ENCODE data around the gene ST7L.

GRCh38 chr1:112626193-112626592, 7.3 kb upstream of the ST7L start:
- TF ChIP-seq CTCF (IDR thresholded peaks at IDR 0.05; ENCODE audit: low read depth, low read length, poor library complexity, severe bottlenecking) (no peak), EZH2phosphoT487 (IDR thresholded peaks at IDR 0.05; ENCODE audit: borderline replicate concordance, low read length) (no peak)

All from DOHH2 (cell line).